ENCODE data around the gene TRPV6.

TRPV6 gene

GRCh38 chr7:142855756-142856564 lies 29.6 kb downstream of the TRPV6 start:
- no peak for TF ChIP-seq CTCF (IDR thresholded peaks at IDR 0.05)
- Histone ChIP-seq H3K27ac (peak overlapping the region; percentile 33 to 79), H3K4me3 (peak overlapping the region; percentile 81)
- peak; percentile 89 for DNase-seq (ENCODE audit: low spot score)

GRCh38 chr7:142855114-142855743 lies 30.3 kb downstream of the TRPV6 start:
- H3K4me3 ChIP-seq = peak overlapping the region; percentile 81
- no peak for TF ChIP-seq CTCF (IDR thresholded peaks at IDR 0.05)
- peak overlapping the region; percentile 33 to 79 for H3K27ac ChIP-seq
- no peak for DNase-seq (ENCODE audit: low spot score)

GRCh38 chr7:142854372-142855113 lies 31.0 kb downstream of the TRPV6 start, which contains the start of gene EPHB6:
EPHB6 (plus strand) TSS chr7:142855076; CDS start chr7:142863228, 8,152 bp downstream.
- DNase-seq (ENCODE audit: low spot score) = peak; percentile 87
- no peak for TF ChIP-seq CTCF (IDR thresholded peaks at IDR 0.05)
- H3K27ac ChIP-seq = peak within 1 kb of the TSS; percentile 33 to 79
- H3K4me3 ChIP-seq = peak within 1 kb of the TSS; percentile 81

- peak overlapping the region in 1 of 2 donors; percentile 79 for H3K27ac ChIP-seq
- peak; percentile 82 for DNase-seq (ENCODE audit: low spot score)
- peak overlapping the region; percentile 81 for H3K4me3 ChIP-seq
- TF ChIP-seq CTCF (IDR thresholded peaks at IDR 0.05) = peak; percentile 63
These were observed 31.7 kb downstream of the TRPV6 start for GRCh38 chr7:142853739-142854371.

- no peak for DNase-seq (ENCODE audit: low spot score)
- Histone ChIP-seq H3K4me3 (no peak overlapping the region), H3K27ac (no peak overlapping the region)
- TF ChIP-seq CTCF (IDR thresholded peaks at IDR 0.05) = no peak
These were observed 33.6 kb downstream of the TRPV6 start for GRCh38 chr7:142851919-142852318.

GRCh38 chr7:142851269-142851668 lies 34.3 kb downstream of the TRPV6 start:
- DNase-seq (ENCODE audit: low spot score) = no peak
- no peak for TF ChIP-seq CTCF (IDR thresholded peaks at IDR 0.05)
- Histone ChIP-seq H3K4me3 (no peak overlapping the region), H3K27ac (no peak overlapping the region)

All from coronary artery (tissue), 2 donors.